NCI-H524 (cell line): ENCODE results near the gene KLK3.
A peak's percentile ranks its signal among the peaks of the same experiment; 100 is the strongest.

Experiments used
- DNase-seq, 2 experiments: peaks; one replicate each; lab custom pipeline; 2025; lab: John Stamatoyannopoulos, UW

The KLK3 gene

DNA sequence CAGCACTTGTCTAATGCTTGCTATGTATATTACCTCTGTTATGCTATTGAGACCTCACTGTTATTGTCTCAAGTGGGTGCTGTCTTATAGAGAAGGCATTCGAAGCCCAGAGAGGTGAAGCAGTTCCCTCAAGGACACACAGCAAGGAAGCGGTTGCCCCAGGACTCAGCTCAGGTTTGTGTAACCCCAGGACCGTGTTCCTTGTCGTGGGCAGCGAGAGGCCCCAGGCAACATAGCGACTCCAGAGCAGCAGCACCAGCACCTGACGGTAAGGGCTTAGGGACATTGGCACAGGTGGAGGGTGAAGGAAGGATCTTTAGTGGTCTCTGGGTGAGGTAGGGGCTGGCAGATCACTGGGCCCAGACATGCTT lies 23.7 kb upstream of the KLK3 start:
- DNase-seq: no peak

DNA sequence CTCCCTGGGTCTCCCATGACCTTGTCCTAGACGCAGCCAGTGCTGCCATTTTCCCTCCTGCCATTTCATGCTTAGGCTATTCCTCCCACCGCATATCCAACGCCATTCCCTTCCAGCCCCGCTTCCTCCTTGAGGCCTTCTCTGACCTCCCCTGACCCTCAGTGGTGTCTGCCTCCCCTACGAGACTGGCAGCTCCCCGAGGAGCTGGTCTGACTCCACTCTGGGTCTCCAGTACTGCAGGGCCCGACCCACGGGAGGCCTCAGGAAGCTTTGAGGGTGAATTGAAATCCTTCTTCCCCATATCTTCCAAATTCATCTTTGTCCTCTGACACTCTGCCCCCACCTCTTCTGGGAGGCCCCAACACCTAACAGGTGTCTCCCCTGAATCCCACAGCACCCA lies 22.0 kb upstream of the KLK3 start:
- DNase-seq: no peak

DNA sequence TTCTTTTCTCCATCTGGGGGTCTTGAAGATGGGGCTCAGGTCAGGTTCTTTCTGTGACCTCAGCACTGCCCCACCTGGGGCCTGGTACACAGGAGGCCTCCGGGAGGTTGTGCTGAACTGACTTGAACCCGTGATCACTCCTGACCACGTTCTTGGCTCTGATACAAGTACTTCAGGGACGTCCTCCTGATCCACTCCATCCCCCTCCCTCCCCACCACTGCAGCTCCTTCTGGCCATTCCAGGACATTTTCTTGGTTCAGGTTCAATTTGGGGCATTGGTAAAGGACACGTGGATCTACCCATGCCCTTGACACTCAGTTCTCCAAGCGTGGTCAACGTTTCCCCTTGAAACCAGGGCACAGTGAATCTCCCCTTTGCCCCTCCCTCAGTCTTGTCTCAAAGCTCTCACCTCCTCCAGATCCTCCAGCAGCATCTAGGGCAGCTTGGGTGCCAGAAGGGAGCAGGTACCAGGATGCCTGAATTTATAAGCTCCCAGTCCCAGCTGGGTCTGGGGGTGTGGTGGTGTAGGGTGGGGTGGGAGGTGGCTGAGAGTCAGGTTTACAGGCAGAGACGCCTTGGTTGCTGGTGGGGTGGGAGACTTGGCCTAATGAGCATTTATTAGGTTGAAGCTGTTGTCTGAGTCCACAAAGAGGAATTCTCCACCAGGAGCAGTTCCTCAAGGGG lies 21.5 kb upstream of the KLK3 start, which contains the start of gene KLK15:
Gene KLK15 (minus strand): TSS at position 458 of the 685 bp plus-strand sequence. CDS start 2,082 bp downstream, outside the sequence.
- DNase-seq: no peak

DNA sequence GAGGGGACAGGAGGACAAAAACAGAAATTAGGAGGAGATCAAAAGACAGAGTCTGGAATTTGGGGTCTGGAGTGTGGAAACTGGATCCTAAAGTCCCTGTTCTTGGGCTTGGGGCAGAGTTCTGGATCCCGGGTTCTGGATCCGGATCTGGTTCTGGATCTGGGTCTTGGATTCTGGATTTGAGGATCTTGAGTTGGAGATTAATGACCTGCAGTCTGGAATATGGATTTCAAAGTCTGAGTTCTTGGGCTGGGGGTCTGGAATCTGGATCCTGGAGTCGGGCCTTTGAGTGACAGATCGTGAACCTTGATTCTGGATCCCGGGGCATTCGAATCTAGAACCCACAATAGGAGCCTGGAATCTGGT lies 20.9 kb upstream of the KLK3 start:
- DNase-seq: no peak

DNA sequence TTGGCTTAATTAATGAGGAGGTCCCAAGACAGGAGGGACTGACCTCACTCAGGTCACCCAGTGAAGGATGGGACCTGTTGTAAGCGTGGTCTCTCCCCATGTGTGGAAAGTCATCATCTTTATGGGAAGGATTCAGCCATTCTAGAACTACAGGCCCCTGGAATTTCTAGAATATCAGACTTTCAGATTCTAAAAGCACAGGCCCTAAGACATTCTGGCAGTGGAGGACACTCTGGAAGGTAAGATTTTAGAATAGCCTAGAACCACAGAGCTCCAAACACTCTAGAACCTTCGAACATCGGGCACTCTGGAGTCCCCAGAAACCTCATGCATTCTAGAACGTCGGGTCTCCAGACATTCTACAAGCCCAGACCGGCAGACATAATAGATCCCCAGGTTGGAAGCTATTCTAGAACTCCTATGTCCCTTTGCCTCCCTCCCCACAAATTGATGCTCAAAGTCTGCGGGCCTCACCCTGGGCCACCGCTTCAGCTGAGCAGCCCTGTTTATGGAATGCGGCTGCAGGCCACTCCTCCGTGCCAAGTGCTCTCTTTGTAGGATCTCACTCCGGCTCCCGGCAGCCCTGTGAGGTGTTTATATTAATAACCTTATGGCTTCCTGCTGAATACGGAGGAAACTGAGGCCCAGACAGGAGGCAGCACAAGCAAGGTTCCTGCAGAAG lies 19.5 kb upstream of the KLK3 start:
- DNase-seq: no peak

DNA sequence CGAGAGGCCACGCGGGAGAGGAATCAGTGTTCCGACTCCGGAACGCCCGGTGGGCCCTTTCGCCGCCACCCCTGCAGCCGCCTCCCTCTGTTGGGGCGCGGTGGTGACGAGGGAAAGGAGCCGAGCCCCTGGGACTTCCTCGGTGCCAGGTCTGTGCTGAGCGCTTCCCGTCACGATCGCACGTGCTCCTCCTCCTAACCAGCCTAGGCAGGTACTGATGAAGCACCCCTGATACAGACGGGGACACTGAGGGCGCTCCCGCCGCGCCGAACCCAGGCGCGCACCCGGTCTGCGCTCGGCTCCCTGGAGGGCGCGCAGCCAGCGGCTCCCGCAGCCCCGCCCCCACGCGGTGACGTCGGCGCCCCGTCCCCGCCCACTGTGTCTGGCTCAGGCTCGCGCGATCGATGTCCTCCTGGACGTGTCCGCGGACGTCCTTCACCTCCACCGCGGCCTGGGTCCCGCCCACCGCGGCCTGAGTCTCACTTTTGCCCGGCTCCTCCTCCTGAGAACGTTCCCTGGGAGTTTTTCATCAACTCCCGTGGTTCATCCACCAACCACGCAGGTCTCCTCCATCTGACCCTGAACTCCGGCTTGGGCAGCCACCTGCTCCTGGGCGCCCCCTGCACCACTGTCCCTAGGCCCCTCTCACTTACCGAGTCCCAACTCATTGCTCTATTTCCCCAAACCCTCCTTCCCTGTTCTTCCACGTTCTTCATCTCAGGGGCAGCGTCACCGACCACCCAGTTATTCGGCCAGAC lies 18.8 kb upstream of the KLK3 start:
- DNase-seq: peak; percentile 4 to 32

DNA sequence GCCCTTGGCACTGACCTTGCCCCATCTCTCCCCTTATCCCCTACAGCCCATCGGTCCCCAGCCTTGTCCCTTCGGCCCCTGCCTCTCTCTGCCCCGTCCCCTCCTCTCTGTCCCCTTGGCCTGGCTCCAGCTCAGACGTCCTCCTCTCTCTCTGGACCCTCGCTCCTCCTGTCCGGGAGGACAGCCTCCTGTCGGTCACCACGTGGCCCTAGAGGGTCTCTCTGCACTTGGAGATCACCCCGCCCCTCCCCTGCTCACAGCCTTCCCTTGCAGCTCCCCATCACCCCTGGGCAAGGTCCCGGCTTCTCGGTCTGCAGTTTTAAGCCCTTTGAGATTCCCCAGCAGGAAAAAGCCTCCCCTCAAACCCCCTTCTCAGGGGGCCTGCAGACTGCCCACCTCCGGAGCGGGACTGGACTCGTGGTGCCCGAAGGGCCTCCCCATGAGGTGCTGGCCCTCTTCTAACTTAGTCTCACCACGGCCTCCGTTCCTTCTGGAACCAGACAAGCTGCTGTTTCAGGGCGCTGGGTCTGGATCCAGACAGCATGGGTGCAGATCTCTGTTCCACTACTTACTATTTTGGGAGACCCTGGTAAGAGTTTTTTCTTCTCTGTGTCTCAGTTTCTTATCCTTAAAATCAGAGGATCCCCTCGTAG lies 18.0 kb upstream of the KLK3 start:
- DNase-seq: no peak

DNA sequence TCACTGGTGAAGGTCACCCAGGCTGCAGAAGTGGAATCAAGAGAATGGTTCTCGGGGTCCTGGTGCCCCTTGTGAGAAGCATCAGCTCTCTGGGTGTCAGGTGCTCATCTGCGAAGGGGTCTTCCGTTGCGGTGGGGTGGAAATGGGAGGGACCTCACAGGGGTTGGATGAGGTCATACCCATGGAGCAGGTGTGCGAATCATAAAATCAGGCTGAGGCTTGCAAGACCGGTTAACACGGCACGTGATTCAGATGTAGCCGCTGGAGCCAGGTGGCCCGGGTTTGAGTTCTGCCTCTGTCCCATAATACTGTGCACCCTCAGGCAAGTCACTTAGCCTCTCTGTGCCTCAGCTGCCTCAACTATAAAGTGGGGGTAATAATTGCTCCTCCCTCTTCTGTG lies 17.4 kb upstream of the KLK3 start:
- DNase-seq: no peak

DNA sequence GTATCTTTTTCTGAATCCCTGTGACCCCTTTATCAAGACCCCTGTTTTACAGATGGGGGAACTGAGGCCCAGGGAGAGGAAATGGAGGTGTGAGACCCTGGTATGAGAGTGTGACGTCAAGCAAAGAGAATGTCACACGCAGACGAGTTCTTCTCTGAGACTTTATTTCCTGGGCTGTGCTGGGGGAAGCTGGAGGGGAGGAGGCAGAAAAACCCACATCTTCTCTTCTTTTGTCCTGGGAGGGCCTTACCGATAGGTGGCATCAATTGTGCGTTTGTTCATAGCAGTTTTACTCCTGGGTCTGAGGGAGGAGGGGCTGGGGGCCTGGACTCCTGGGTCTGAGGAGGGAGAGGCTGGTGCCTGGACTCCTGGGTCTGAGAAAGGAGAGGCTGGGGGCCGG lies 16.5 kb upstream of the KLK3 start:
- DNase-seq: no peak

DNA sequence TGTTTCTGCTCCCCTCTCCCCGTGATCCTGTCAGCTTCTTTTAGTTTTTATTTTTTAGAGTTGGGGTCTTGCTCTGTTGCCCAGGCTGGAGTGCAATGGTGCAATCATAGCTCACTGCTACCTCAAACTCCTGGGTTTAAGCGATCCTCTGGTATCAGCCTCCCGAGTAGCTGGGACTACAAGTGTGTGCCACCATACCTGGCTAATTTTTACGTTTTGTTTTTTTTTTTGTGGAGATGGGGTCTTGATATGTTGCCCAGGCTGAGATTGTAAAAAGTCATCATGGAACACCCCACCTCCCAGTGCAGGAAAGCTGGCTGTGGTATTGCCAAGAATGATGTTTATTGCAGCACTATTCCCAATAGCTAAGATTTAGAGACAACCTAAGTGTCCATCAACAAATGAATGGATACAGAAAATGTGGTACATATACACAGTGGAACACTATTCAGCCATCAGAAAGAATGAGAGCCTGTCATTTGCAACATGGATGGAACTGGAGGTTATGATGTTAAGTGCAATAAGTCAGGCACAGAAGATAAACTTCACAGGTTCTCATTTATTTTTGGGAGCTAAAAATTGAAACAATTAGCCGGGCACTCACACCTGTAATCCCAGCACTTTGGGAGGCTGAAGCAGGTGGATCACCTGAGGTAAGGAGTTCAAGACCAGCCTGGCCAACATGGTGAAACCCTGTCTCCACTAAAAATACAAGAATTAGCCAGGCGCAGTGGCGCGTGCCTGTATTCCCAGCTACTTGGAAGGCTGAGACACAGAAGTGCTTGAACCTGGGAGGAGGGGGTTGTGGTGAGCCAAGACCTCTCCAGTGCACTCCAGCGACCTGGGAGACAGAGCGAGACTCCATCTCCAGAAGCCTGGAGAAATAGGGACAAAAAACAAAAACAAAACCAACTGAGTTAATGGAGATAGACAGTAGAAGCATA lies 14.7 kb upstream of the KLK3 start:
- DNase-seq: no peak

DNA sequence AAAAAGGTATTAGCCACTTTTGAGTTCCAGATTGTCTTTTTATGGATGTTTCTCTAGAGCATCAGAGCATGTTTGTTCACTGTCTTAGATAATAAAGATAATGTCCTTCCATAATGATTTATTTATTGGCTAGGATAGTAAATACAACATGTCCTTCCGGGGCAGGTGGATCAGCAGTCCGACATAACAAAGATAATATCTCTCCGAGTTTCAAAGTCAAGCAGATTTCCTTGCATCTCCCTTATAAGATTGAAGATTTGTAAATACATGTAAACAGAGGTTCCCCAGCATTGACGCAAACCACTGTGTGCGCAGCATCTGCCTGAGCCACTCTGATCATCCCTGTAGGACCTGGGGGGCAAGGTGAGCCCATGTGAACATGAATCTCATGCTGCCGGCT lies 12.6 kb upstream of the KLK3 start:
- DNase-seq: no peak

DNA sequence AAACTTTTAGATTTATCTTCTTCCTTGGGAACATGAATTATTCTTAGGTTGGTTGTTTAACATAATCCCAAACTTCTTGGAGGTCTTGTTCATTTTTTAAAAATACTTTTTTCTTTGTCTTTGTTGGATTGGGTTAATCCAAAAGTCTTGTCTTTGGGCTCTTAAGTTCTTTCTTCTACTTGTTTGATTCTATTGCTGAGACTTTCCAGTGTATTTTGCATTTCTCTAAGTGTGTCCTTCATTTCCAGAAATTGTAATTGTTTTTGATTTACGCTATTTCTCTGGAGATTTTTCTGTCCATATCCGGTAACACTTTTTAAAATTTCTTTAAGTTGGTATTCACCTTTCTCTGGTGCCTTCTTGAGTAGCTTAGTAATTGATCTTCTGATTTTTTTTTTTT lies 11.5 kb upstream of the KLK3 start:
- DNase-seq: no peak

DNA sequence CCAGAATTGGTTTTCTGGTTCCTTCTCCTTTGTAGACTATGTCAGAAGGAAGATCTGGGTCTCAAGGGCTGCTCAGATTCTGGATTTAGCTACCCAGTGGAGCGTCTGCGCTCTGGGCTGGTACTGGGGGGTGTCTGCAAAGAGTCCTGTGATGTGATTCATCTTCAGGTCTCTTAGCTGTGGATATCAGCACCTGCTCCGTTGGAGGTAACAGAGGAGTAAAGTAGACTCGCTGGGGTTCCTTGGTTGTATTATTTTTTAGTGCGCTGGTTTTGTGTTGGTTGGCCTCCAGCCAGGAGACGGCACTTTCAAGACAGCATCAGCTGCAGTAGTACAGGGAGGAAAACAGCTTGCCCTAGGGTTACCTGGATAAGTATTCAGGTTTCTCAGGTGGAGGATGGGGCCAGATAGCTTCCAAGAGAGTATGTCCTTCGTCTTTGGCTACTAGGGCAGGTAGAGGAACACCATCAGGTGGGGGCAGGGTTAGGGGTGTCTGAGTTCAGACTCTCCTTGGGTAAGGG lies 11.0 kb upstream of the KLK3 start:
- DNase-seq: no peak

DNA sequence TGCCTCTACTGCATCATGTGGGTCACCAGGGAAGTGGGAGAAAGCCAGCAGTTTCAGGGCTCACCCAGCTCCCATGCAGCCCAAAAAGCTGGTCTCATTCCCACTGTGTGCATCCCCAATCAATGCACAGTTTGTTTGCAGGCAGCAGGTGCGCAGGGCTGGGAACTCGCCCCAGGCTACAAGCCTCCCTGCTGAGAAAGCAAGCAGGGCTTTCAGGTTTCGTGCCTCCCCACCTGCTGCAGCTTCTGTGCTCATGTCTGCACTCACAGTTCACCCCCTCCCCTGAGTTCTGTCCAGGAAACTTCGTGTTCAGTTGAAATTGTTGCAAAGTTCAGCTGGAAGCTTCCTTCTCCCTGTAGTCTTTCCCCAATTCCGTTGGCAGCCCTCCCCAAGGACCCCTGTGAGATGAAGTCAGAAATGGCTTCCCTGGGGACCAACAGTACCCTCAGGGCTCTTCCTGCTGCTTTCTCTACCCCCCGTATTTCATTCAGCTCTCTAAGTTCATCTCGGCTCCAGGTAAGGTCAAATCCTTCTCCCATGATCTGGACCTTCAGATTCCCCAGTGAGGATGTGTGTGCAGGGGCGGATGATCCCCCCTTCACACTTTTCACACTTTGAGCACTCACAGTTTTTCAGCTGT lies 10.3 kb upstream of the KLK3 start:
- no peak for DNase-seq

DNA sequence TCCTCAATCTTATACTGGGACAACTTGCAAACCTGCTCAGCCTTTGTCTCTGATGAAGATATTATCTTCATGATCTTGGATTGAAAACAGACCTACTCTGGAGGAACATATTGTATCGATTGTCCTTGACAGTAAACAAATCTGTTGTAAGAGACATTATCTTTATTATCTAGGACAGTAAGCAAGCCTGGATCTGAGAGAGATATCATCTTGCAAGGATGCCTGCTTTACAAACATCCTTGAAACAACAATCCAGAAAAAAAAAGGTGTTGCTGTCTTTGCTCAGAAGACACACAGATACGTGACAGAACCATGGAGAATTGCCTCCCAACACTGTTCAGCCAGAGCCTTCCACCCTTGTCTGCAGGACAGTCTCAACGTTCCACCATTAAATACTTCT lies 4.0 kb upstream of the KLK3 start:
- no peak for DNase-seq

DNA sequence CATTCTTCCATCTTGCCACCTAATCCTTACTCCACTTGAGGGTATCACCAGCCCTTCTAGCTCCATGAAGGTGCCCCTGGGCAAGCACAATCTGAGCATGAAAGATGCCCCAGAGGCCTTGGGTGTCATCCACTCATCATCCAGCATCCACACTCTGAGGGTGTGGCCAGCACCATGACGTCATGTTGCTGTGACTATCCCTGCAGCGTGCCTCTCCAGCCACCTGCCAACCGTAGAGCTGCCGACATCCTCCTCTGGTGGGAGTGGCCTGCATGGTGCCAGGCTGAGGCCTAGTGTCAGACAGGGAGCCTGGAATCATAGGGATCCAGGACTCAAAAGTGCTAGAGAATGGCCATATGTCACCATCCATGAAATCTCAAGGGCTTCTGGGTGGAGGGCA lies 3.1 kb upstream of the KLK3 start:
- DNase-seq: no peak

DNA sequence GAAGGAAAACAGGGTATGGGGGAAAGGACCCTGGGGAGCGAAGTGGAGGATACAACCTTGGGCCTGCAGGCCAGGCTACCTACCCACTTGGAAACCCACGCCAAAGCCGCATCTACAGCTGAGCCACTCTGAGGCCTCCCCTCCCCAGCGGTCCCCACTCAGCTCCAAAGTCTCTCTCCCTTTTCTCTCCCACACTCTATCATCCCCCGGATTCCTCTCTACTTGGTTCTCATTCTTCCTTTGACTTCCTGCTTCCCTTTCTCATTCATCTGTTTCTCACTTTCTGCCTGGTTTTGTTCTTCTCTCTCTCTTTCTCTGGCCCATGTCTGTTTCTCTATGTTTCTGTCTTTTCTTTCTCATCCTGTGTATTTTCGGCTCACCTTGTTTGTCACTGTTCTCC lies 2.7 kb downstream of the KLK3 start:
- DNase-seq: no peak

DNA sequence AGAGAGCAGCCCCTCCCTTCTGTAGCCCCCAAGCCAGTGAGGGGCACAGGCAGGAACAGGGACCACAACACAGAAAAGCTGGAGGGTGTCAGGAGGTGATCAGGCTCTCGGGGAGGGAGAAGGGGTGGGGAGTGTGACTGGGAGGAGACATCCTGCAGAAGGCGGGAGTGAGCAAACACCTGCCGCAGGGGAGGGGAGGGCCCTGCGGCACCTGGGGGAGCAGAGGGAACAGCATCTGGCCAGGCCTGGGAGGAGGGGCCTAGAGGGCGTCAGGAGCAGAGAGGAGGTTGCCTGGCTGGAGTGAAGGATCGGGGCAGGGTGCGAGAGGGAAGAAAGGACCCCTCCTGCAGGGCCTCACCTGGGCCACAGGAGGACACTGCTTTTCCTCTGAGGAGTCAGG lies 4.2 kb downstream of the KLK3 start:
- DNase-seq: no peak

DNA sequence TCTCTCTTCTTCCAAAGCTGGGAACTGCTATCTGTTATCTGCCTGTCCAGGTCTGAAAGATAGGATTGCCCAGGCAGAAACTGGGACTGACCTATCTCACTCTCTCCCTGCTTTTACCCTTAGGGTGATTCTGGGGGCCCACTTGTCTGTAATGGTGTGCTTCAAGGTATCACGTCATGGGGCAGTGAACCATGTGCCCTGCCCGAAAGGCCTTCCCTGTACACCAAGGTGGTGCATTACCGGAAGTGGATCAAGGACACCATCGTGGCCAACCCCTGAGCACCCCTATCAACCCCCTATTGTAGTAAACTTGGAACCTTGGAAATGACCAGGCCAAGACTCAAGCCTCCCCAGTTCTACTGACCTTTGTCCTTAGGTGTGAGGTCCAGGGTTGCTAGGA lies 5.1 kb downstream of the KLK3 start:
- DNase-seq: no peak

DNA sequence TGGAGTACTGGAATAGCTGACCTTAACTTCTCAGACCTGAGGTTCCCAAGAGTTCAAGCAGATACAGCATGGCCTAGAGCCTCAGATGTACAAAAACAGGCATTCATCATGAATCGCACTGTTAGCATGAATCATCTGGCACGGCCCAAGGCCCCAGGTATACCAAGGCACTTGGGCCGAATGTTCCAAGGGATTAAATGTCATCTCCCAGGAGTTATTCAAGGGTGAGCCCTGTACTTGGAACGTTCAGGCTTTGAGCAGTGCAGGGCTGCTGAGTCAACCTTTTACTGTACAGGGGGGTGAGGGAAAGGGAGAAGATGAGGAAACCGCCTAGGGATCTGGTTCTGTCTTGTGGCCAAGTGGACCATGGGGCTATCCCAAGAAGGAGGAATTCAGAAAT lies 6.3 kb downstream of the KLK3 start:
- no peak for DNase-seq
